H1 (cell line): Measurements from ENCODE around the gene ASB4.

Experiments
- SIN3A ChIP-seq, 2 experiments: IDR thresholded peaks in 1 of 2; conservative IDR thresholded peaks in 1 of 2; 2 replicates each; pipeline ENCODE4 v1.6.1; 2011 to 2012; ENCODE audit warnings: low read length in 2 of 2, improper control_type of control experiment in 1 of 2, low read depth in 1 of 2, mild to moderate bottlenecking in 1 of 2
- USF2 ChIP-seq: IDR thresholded peaks from 2 replicates; pipeline ENCODE4 v1.6.1; 2011; ENCODE audit warnings: low read length, improper control_type of control experiment
- YY1 ChIP-seq: IDR thresholded peaks from 2 replicates; pipeline ENCODE4 v1.6.1; 2011; ENCODE audit warnings: low read depth, mild to moderate bottlenecking, low read length

GRCh38 chr7:95493247-95493646, 7.5 kb downstream of the ASB4 start:
- TF ChIP-seq SIN3A (conservative IDR thresholded peaks at IDR 0.05 in 1 of 2, IDR thresholded peaks at IDR 0.05 in 1 of 2; ENCODE audit: low read depth in 1 of 2, low read length in 2 of 2) (no peak), YY1 (no peak), USF2 (no peak)
